GM19395 (cell line): ENCODE data around the gene CFAP54.
"Not testable (repeated sequence)": the region's sequence is repeated elsewhere in the genome, so short reads cannot be mapped to it uniquely, and the experiment has no call there.

Experiments
- ATAC-seq: cut with Tn5 transposase; IDR thresholded peaks from one replicate; pipeline ENCODE4 v1.9.1; 2021; ENCODE audit warnings: mild to moderate bottlenecking, moderate library complexity; ENCODE audit not compliant: unreplicated experiment

Gene CFAP54

DNA sequence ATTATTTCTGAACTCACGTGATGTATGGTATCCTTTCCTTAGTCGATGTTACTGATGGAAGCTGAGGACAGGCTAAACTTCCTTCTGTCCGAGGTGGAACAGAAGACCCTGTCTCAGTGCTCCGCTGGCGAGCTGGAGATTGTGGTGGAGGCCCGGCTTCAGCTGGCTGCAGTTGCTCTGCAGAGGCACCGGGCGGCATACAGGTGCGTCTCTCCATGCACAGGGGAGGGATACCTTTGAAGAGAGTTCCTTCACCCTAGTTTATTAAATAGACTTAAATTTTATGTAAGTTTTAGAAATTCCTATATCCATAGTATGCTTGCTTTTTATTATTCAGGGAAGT is 231.0 kb downstream of the CFAP54 start:
- peak; percentile 82 for ATAC-seq

DNA sequence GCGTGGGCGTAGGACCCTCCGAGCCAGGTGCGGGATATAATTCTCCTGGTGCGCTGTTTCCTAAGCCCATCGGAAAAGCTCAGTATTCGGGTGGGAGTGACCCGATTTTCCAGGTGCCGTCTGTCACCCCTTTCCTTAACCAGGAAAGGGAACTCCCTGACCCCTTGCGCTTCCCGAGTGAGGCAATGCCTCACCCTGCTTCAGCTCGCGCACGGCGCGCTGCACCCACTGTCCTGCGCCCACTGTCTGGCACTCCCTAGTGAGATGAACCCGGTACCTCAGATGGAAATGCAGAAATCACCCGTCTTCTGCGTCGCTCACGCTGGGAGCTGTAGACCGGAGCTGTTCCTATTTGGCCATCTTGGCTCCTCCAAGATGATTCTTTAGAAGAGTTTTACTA is 240.1 kb downstream of the CFAP54 start:
- ATAC-seq, result not testable (repeated sequence)

DNA sequence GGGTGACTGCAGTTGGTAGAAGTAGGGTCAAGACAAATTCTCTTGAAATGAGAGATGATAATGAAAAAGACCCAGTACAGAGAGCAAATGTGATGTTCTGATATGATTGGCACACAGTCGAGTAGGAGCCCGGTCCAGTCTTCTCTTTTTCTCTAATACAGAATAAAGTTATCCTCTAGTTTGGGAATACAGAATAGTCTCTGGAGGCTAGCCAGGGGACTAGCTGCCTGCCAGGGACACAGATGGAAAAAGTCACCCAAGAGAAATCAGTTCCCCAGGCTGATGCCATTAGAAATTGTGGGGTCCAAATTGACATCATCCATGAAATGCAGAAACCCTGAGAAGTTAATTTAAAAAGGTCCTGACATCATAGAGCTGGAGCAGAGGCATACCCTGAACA is 240.5 kb downstream of the CFAP54 start:
- no peak for ATAC-seq

DNA sequence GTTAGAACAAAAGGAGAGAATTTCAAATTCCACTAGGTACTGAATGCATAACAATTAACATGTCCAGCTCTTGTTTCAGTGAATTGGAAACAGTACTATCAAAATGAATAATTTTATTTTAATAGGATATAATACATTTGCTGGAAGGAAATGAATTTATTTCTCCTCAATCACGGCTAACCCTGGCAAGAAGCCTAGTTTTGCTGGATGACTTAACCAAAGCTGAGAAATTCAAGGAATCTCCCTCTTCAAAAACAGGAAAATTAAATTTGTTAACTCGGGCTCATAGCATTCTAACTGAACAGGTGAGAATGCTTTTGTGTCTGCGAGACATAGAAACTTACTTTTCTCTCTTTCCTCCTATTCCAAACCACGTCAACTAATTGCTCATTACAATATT is 254.2 kb downstream of the CFAP54 start:
- no peak for ATAC-seq

DNA sequence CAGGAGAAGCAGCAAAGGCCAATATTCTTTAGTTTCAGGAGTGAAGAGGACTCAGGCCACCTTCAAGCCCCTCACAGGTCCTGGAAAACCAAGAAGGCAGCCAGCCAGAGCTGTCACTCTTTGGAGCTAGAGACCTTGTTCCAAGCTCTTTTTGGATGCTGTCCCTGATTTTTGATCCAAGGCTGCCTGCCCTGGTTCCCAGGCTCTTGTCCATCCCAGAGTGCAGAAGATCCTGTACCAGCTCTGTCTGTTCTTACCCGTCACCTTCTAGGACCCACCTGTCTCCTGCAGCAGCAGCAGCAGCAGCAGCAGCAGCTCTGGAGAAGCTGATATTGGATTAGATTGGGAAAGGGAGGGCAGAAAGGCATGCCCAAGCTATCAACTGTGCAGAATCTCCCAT is 260.6 kb downstream of the CFAP54 start:
- no peak for ATAC-seq

DNA sequence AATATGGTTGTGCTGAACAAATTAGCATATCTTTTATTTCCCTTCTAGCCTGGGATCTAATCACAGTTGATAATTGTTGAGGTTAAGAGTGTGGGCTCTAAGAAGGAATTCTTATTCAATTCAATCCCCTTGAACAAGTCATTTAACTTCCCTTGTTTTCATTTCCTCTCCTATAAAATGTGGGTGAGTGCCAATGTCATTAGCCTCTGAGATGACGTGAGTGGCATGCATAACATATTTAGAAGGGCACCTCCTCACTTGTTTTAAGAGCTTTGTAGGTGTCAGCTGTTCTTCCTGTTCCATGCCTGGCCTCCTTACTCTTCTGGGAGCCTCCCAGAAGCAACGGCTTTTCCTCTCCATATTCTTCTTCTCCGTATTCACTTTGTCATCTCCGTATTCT is 262.2 kb downstream of the CFAP54 start:
- no peak for ATAC-seq

DNA sequence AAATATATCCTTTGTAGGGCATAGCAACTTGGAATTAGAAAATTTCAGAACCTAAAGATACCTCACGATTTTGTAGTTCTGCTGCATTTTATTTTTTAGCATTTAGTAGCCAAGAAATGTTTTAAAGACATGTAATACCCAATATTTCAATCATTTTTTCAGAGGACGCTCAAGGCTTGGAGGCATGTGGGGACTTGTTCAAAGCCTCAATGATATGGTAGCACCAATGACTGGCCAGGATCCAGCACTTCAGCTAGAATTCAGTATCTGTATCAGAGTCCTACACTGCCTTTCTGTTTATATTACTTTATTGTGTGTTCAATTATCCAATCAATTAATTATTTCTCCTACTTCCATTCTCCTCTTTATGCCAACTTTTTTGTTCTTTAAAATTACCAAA is 262.8 kb downstream of the CFAP54 start:
- ATAC-seq, result no peak

DNA sequence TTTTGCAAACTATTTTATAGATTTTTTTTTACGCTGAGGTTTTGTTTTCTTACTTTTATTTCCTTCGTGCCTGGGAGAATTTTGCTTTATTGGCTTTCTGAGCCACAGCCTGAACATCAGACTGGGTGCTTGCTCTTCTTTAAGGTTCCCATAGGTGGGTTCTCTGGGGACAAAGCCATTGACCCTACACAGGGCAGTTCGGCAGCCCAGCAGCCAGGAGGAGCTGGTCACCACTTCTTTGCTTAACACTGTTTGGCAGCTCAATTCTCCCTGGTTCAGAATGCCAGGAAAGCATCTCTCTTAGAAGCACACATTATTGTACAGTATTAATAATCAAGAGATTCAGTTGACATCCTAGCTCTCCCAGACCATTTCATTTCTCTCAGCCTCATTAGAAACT is 276.9 kb downstream of the CFAP54 start:
- ATAC-seq, result no peak

DNA sequence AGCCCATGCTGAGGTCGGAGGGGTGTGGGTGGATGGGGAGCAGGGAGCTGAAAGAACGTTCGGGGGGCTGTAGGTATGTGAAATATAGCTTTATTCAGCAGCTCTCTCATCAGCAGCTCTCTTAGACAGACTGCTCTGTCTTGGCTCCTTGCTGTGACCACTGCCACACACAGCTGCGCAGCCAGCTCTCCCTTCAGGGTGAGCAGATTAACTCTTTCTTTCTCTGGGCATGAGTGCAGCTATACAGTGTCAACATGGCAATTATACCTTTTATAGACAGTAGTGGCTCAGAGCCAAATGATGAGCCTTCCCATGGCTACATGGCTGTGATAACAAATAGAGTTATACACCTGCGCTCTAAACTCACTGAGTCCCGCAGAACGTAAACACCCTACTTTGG is 280.0 kb downstream of the CFAP54 start:
- no peak for ATAC-seq

DNA sequence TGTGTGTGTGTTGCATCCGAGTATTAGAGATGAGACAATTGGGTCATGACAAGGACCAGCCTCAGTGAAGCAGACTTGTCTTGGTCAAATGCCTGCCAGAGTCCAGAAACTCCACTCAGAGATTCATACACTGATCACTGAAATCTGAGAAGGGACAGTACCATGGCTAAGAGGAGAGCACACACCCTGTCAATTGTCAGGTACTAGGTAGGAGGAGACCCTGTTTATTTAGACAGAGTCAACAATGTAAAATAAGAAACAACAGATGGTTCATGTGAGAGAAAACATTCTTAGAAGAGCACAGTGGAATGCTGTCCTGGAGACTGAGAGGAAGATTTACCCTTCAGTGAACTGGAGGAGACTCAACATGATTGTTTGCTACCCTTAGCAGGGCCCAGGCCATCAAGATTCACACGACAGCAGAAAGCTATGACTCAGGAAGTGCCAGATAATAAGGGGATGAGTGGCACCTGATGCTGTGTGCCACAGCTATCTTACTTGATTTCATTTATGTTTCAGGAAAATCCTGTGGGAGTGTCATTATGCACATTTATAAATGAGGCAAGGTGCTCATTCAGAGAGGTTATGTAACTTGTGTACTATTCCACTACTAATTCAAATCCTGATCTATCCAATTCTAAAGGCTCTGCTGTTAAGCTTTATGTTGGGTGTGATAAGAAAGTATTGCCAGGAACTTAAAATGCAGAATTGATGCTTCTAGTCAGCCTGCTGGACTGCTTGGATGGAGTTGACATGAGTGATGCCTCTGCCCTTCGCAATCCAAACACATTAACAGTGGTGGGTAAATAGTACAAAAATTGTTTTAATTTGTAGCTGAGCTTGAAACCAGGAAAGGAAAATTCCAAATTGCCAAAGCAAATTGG is 281.1 kb downstream of the CFAP54 start:
- ATAC-seq, result no peak

DNA sequence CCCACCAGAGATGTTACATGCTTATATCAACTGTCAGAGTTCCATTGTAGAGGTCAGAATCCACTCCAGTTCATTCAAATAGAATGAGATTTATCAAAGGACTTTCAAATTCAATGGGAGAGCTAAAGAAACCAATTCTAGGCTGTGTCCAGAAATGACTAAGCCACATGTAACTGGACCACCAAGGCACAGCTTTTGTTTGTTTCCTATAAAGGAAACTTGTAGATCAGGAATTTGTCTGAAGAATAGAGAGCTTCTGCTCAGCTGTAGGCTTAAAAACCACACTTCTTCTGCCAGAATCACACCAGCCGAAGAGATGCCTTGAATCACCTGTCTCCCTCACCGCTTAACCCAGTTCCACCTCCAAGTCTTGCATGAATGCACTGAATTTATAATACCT is 283.7 kb downstream of the CFAP54 start:
- no peak for ATAC-seq

DNA sequence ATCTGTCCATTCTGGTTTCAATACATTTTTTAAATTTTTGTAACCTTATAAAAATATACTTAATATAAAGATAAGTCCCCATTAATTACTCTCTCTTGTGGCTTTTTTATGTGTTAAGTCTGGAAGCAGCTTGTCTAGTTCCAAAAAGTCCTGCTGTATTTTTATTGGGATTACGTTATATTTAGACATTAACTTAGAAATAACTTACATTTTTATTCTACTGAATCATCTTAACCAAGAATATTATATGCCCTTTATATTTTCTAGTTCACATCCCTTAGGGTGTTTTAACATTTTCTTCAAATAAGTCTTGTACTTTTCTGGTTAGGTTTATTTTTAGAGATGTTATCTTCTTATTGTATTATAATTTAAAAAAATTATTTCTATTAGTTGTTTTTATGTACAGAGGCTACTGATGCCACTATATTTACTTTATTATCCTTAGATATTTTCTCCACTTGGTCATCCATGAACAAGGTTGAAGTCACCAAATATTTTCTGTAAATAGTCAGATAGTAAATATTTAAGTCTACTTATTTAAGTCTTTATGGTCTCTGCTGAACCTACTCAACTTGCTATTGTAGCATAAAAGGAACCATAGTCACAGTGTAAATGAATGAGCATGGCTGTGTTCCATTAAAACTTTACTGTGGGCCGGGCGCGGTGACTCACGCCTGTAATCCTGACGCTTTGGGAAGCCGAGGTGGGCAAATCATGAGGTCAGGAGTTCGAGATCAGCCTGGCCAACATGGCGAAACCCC is 285.3 kb downstream of the CFAP54 start:
- ATAC-seq, result no peak

DNA sequence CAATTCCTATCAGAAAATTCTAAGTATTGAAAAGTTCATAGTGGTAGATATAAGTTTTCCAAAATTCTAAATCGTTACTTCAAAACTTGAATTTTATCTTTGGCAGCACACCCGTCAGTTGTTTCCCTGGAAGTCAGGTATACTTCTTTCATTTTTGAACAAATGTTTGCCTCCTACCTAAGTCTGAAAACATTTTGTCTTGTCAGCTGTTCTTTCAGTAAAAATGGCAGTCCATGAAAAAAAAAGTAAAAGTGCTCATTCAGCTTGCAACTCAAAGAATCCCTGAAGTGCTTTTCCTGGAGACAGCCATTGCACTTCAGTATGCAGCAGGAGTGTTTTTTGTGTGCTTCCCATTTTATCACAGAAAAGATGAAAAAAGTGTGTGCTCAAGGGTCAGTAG is 287.5 kb downstream of the CFAP54 start:
- ATAC-seq, result no peak

DNA sequence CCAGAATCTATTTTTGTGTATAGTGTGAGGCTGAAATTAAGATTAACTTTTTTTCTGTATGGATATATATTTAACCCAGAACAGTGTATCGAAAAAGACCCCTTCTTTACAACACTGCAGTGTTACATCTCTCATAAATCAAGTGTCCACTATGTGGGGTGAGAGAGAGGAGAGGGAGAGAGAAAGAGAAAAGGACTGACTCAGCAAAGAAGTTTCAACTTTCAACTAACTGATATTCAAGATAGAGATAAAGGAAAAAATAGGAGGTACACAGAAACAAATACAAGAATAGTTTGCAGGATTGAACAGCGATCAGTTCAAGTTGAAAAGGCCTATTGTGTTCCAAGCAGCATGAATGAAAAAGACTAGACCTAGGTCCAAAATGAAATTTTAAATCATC is 291.0 kb downstream of the CFAP54 start:
- no peak for ATAC-seq

DNA sequence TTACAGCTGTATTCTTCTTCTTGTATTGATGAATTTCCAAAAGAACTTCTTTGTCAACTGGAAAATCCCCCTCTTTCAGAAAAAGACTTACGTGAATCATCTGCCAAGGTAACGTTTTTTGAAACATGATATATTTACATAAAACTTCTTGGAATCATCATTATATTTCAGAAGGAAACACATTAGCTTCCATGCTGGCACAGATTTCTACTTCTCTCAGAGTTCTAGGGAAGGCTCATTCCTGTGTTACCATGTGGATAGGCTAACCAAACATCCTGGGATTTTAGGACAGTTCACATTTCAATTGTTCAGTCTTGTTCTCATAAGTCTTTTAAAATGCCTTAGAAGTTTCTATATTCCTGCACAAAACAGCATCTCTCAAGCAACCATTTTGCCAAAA is 297.4 kb downstream of the CFAP54 start:
- ATAC-seq, result no peak

DNA sequence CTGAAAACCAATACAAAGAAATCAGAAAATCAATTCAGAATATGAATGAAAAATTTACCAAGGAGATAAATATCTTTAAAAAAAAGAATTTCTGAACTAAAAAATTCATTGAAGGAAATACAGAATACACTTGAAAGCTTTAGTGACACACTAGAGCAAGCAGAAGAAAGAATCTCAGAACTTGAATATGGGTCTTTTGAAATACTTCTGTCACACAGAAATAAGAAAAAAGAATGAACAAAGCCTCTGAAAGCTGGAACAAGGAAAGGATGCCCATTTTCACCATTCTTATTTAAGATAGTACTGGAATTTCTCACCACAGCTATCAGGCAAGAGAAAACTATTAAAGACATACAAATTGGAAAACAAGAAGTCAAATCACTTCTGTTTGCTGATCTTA is 314.6 kb downstream of the CFAP54 start:
- ATAC-seq, result no peak

DNA sequence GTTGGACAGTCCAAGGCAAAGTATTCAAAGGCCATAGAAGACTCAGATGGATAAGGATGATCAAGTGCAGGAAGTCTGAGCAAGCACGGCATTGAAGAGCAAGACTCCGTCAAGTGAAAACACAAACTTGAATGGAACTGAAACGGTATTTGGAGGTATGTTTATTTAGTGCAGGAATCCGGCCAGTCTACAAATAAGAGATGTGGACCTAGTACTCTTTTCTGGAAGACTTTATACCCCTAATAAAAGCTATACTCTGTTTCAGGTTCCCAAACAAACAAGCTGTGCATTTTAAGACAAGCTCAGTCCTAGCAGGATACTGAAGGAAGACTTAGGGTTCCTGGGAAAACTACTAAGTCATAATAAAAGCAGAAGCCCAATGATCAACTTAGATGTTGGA is 316.9 kb downstream of the CFAP54 start:
- ATAC-seq, result no peak

DNA sequence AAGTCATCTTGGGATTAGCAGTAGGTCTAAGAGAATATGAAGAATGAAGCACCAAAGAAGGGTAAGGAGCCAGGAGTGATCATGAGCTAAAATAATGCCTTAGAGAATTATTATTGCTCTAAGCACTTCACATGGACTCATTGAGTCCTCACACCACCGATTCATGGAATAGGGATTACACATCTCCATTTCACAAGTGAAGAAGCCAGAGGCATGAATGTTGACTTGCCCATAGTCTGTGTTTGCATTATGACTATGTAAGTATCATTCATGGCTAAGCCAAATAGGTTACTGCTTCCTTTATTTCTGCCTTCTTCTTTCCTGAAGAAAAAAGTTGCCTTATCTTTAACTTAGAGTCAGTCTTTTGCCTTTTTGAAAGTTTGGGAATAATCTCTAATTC is 318.4 kb downstream of the CFAP54 start:
- ATAC-seq, result no peak

DNA sequence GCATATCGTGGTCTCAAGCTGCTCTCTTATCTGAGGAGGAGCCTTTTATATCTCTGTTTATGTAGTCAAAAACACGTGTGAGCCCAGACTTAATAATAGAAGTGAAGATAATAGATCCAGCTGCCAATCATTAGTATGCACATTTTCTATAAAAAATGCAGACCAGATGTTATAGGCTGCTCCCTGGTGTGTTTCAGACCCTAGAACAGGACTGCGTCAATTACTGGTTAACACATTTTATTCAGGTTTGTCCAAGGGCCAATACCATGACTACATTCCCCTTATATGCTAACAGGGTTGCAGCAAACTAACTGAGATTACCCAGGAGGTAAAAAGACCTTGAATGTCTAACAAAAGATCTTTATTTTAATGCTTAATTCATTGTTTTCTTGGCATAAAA is 319.2 kb downstream of the CFAP54 start:
- ATAC-seq, result no peak

DNA sequence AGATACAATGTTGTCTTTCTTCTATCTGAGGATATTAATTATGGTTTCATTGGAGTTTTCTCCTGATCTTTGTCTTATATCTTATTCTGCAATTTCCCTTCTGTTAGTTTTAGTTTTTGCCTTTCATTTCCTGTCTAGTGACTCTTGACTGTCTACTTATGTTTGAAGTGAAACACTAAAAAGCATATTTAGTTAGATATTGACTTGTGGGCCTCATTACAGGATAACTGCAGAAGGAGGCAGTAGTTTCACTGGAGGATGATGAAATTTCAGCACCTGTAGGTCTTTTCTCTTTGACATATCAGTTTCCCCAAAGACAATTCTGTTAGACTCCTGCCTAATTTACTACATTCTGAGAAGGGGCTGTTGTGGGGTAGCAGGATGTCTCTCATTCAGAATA is 320.1 kb downstream of the CFAP54 start:
- no peak for ATAC-seq

DNA sequence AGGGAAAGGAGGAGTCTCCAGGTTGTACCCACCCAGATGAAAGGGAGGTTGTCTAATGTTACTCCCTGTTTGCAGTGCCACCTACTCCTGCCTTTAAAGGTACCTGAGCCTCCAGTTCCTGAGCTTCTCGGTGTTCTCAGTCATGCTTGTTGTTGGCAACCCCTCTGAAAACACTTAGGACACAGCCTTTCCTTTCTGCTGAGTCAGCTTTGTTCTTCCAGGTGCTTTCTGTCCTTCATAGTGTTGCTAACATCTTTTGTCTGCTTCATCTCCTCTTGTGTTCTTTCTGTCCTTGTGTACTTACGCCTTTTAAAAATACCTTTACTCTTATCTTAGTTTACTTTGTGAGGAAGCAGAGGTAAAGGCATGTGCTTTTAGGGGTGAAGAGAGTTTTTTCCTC is 320.7 kb downstream of the CFAP54 start:
- ATAC-seq, result no peak

DNA sequence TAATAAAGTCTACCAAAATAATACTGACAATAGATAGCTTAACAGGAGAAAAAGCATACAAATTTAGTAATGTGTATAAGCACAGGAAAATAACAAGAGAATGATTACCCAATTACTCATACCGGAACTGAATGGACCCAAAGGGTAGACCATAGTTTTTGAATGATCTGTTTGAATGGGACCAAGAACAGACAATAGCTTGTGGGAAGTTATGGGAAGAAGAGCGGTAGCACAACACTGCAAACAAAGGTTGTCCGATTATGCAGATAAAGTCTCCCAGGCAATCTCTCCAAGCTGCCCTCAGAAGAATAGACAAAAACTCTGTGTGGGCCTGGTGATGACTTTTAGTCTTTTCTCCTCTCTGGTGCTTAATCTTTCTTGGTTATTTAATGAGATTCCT is 321.1 kb downstream of the CFAP54 start:
- ATAC-seq, result no peak
